IPS-NIHi7 (cell line): Measurements from ENCODE around the gene GTF2B.
"Not testable (repeated sequence)": the region's sequence is repeated elsewhere in the genome, so short reads cannot be mapped to it uniquely, and the experiment has no call there.

Source experiments
- DNase-seq: peaks from one replicate; pipeline ENCODE4 v3.0.0; 2012; ENCODE audit warnings: mixed read lengths; ENCODE audit errors: extremely low spot score

Gene GTF2B

GRCh38 chr1:88891318-88891950 is at the start of gene GTF2B:
Gene GTF2B (minus strand): TSS chr1:88891567. CDS start chr1:88891499, 68 bp downstream.
- DNase-seq = peak; percentile 68

DNA sequence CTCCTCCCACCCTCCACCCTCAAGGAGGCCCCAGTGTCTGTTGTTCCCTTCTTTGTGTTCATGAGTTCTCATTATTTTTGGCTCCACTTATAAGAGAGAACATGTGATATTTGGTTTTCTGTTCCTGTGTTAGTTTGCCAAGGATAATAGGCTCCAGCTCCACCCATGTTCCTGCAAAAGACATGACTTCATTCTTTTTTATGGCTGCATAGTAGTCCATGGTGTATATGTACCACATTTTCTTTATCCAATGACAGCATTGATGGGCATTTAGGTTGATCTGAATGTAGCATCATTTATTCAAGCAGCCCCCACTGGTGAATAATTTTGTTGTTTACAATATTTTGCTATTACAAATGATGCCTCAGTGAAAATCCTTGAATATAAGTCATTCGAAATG is 47.2 kb upstream of the GTF2B start:
- DNase-seq = not testable (repeated sequence)

GRCh38 chr1:88936760-88937342 is 45.5 kb upstream of the GTF2B start:
- DNase-seq = no peak

DNA sequence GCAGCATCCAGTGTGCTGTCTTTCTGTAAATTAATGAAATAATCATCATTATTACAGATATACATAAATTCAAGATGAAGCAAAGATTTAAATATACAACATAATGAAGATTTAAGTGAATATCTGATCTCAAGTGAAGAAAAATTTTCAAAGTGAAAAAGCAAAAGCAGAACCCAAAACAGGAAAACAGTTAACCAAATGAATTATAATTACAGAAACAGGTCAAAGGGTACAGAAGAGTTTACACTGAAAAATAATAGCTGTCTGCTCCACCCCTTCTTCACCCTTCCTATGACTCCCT is 44.8 kb upstream of the GTF2B start:
- no peak for DNase-seq

DNA sequence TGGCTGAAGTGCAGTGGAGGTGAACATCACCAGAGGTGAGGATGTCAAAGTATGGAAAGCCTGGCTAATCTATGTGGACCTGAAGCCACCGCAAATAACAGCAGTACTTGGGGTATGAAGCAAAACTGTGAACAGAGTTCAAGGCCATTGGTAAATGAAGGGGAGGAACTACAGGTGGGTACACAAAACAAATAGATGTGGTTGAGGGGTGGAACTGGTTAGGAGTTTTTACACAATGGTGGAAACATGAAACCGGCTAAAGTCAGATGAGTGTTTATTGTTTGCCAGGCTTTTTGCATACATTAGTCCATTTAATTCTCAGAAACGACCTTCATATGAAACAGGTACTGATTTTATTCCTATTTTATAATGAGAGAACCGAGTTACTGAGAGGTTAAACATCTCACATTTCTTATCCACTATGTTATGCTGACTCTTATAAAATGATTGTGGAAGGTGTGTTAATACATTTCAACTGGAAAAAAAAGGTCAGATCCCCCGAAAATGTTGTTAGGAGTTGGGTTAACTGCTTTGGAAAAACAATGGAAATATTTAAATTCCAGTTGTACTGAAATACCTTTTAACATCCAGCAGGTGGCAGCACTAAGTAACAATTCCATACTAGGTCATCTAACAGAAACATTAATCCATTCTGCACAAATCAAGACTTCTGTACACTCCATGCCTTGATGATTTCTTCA is 44.3 kb upstream of the GTF2B start:
- DNase-seq = peak; percentile 30

DNA sequence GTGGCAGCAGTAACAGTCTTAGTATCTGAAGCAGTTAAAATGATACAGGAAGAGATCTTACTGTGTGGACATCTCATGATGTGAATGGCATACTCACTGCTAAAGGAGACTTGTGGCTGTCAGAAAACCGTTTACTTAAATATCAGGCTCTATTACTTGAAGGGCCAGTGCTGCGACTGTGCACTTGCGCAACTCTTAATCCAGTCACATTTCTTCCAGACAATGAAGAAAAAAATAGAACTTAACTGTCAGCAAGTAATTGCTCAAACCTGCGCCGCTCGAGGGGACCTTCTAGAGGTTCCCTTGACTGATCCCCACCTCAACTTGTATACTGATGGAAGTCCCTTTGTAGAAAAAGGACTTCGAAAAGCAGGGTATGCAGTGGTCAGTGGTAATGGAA is 38.8 kb upstream of the GTF2B start:
- not testable (repeated sequence) for DNase-seq

DNA sequence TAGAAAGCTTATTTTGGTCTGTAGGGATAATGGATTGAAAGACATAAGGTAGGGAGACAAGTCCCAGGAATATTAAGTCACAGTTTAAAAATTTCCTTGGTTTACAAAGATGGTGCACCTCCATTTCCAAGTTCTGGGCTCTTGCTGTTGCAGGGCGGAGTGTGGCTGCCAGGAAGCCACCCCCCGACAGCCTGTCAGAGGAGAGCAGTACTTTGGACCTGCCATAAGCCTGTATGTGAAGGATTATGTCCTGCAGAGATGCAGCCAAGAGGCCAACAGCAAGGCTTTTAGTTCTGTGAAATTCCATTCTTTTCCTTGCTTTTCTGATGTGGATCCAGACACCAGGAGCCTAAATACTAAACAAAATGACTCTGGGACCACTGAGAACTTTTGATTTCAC is 31.9 kb upstream of the GTF2B start:
- DNase-seq = no peak

DNA sequence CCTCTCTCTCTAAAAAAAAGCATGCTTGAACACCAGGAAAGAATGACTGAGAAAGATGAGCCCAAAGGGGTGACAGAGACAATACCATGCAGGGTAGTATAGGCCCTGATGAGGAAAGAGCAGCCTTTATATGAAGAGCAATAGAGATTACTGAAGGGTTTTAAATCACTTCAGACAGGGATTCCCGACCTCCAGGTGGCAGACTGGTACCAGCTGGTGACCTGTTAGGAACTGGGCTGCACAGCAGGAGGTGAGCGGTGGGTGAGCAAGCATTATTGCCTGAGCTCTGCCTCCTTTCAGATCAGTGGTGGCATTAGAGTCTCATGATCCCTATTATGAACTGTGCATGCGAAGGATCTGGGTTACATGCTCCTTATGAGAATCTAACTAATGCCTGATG is 30.8 kb upstream of the GTF2B start:
- no peak for DNase-seq

DNA sequence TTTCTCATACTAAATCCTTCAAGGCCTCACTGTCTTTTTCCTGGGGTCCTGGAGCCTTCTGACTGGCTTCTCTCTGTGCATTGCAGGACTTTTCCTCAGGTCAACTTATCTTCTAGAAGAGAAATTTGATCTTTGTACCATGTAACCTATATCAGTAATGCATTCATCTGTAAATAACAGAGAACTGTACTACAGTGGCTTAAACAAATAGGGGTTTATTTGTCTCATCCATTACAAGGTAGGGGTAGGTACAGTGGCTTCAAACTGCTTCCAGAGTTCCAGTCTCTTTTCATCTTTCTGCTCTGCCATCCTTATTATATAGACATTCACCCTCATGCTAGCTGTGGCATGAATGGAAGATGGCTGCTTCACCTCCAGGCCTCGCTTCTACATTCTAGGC is 29.5 kb upstream of the GTF2B start:
- no peak for DNase-seq

DNA sequence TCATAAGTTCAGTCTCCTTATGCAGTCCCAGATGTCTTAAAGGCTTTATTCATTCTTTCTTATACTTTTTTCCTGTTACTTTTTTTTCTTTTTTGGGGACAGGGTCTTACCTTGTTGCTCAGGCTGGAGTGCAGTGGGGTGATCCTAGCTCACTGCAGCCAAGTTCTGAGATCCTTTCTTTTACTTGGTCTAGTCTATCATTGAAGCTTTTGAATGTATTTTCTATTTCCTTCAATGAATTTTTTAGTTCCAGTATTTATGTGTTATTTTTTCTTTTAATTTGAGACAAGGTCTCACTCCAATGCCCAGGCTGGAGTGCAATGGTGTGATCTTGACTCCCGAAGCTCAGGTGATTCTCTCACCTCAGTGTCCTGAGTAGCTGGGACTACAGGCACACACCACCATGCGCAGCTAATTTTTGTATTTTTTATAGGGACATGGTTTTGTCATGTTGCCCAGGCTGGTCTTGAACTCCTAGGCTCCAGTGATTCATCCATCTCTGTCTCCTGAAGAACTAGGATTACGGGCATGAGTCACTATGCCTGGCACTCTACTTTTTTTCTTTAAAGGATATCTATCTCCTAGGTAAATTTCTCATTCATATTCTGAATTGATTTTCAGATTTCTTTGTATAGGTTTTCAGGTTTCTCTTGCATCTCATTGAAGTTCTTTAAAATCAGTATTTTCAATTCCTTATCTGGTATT is 26.1 kb upstream of the GTF2B start:
- DNase-seq = no peak

- no peak for DNase-seq
These were observed 25.5 kb upstream of the GTF2B start for GRCh38 chr1:88916883-88917282.

DNA sequence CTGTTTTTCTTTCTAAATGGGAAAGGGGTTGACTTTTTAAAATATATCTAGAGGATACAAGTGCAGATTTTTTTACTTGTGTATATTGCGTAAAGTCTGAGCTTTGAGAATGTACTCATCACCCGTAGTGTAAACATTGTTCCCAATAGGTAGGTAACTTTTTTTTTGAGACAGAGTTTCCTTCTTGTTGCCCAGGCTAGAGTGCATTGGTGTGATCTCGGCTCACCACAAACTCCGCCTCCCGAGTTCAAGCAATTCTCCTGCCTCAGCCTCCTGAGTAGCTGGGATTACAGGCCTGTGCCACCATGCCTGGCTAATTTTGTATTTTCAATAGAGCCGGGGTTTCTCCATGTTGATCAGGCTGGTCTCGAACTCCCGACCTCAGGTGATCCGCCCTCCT is 20.4 kb upstream of the GTF2B start:
- DNase-seq = not testable (repeated sequence)

GRCh38 chr1:88911161-88911560 is 19.8 kb upstream of the GTF2B start:
- DNase-seq = no peak

DNA sequence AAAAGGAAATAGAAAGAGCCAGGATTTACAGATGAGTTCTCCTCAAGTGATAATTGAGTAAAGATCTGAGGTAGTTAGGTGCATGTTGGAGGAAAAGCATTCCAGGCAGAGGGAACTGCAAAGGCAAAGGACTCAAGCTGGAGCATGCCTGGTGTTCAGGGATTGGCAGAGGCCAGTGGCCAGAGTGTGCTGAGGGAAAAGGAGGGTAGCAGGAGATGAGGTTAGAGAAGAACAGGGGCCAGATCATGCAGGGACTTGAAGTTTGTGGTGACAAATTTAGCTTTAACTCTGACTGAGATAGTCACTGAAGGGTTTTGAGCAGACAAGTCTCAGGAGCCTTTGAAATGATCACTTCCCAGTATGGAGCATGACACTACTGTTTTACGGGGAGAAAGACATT is 19.0 kb upstream of the GTF2B start:
- DNase-seq = no peak

- no peak for DNase-seq
These were observed 9.5 kb upstream of the GTF2B start for GRCh38 chr1:88900883-88901282.

- no peak for DNase-seq
These were observed 5.8 kb upstream of the GTF2B start for GRCh38 chr1:88897070-88897730.

DNA sequence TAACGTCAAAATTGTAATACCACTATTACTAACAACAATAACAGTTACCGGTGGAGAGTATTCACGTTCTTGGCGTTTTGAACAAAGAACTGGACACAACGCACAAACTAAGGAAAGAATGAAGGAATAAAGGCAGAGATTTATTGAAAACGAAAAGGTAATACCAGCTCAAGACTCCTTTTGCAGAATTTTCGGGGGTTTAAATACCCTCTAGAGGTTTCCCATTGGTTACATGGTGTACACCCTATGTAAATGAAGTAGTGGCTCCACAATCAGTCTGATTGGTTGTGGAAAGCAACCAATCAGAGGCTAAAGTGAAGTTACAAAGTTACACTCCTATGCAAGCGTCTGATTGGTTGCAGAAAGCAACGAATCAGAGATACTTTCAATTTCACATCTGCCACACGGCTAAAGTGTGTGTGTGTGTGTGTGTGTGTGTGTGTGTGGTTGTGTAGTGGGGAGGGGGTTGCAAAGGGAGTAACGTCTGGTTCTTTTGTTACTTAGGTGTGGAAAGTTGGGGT is 1.1 kb upstream of the GTF2B start:
- DNase-seq = no peak

- no peak for DNase-seq
These were observed 579 bp upstream of the GTF2B start for GRCh38 chr1:88891951-88892340.

DNA sequence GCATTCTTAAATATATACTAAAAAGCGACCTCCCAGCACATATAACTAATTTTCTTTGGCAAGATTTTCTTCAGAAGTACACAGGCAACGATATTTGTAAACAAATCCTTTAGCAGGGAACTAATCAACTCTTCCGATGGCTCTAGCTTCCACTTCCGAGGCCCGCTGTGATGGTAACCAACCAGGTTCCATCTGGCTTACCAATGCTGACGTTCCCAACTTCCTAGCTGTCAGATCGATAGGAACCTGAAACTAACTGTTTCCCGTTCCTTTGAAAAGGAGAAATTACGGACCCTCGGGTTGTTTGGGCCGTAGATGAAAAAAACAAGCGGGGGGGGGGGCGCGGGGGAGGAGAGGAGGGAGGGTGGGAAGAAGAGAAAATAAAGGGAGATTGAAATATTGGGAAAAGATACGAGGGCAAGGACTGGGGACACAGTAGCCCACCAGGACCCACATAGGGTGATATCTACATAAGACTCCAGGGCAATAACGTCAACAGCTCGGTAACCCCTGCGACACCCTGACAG is 513 bp downstream of the GTF2B start:
- peak; percentile 34 for DNase-seq

DNA sequence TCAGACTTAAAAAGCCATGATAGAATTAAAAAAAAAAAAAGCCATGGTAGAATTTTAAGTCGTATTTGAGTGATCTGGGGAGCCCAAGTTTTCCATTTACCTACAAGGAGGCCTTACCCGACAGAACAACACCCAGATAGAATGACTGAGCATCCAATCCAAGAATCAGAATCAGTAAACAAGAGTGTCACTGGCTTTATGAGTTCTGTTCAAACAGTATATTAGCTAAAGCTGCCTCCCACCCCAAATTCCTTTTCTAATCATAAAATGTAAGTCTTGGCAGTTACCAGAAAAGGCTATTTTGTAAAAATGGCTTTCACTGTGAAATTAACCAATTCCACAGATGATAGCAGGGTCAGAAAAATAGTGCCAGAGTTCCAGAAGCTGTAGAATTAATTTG is 1.2 kb downstream of the GTF2B start:
- DNase-seq = no peak

DNA sequence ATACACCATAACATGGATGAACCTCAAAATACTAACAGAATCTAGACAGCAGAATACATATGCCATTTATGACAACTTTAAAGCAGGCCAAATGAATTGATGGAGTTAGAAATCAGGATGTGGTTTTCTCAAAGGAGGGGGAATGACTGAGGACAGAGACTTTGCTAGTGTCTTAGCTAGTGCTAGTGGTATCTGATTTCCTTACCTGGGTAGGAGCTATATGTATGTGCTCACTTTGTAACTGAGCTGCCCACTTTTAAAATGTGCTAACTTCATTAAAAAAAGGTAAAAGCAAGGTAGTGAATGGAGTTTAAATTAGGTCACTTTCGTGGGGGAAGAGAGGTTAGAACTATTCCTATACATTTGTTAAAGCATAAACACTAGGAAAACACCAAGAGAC is 2.6 kb downstream of the GTF2B start:
- DNase-seq = no peak

GRCh38 chr1:88885933-88886332 is 5.4 kb downstream of the GTF2B start:
- no peak for DNase-seq
